WI38 (cell line): ENCODE data around the gene SEZ6L2.
"Not testable (repeated sequence)": the region's sequence is repeated elsewhere in the genome, so short reads cannot be mapped to it uniquely, and the experiment has no call there.

ENCODE experiments used
- H3K4me3 ChIP-seq: 2 replicates; pipeline ENCODE4 v1.5.1; 2011; ENCODE audit warnings: low read depth, mild to moderate bottlenecking, control low read depth, low read length
- CTCF ChIP-seq: IDR thresholded peaks from 2 replicates; pipeline ENCODE4 v1.5.1; 2012; ENCODE audit warnings: low read depth, mild to moderate bottlenecking, control low read depth, low read length

The SEZ6L2 gene

DNA sequence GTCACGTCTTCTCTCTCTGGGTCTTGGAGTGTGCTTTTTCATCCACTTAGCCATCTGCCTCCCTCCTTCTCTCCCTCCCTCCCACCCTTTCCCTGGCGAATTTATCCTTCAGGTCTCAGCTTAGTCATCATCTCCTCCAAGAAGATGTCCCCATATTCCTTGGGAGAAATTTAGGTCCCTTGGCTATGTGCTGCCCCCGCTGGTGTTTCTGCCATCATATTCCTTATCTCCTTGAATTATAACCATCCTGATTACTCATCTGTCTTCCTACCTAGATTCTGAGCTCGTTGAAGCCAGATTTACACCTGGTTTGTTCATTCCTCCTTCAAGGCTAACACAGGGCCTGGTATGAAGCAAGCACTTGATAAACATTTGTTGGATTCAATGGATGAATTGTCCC, 5.0 kb downstream of the SEZ6L2 start:
- no peak for TF ChIP-seq CTCF
- no peak overlapping the region for H3K4me3 ChIP-seq

DNA sequence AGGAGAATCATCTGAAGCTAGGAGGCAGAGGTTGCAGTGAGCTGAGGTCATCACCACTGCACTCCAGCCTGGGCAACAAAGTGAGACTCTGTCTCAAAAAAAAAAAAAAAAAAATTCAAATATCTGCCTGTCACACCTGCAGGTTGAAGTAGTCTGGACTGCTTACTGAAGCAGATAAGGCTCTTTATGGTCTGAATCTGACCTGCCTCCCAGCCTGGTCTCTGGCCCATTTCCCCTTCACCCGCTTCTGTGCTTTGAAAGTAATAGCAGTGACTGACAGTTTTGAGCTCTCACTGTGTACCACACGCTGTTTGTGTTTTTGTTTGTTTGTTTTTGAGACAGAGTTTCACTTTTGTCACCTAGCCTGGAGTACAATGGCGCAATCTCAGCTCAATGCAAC, 5.8 kb downstream of the SEZ6L2 start:
- no peak overlapping the region for H3K4me3 ChIP-seq
- TF ChIP-seq CTCF, result no peak

- H3K4me3 ChIP-seq, result no peak overlapping the region
- TF ChIP-seq CTCF, result no peak
Observed at GRCh38 chr16:29892458-29892813, 6.9 kb downstream of the SEZ6L2 start.

- no peak overlapping the region for H3K4me3 ChIP-seq
- no peak for TF ChIP-seq CTCF
Observed at GRCh38 chr16:29891525-29892457, 7.6 kb downstream of the SEZ6L2 start.

DNA sequence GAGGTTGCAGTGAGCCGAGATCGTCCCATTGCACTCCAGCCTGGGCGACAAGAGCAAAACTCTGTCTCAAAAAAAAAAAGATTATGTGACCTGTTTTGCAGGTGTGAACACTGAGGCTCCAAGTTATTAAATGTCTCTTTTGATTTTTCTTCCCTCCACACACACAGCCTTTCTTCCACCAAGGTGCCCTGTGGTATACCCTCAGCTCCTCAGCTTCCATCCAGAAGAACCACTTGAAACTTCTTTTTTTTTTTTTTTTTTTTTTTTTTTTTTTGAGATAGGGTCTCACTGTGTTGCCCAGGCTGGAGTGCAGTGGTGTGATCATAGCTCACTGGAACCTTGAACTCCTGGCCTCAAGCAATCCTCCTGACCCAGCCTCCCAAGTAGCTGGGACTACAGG, 10.0 kb downstream of the SEZ6L2 start:
- H3K4me3 ChIP-seq, result not testable (repeated sequence)

DNA sequence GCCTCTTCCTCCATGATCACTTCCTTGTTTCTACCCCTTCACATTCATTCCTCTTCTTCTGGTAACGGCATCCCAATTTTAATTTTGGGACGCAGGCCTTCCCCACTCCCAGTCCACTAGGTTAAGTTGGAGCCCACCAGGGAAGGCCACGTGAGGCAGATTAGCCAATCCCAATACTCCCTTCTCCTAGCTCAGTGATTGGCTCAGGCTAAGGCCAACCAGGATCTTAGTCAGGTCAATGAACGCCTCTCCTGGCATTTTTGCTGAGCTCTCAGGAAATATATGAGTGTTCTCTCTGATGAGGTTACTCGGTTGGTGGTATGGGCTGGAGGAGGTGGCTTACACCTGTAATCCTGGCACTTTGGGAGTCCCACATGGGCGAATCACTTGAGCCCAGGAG, 15.4 kb downstream of the SEZ6L2 start:
- H3K4me3 ChIP-seq, result no peak overlapping the region
- no peak for TF ChIP-seq CTCF

DNA sequence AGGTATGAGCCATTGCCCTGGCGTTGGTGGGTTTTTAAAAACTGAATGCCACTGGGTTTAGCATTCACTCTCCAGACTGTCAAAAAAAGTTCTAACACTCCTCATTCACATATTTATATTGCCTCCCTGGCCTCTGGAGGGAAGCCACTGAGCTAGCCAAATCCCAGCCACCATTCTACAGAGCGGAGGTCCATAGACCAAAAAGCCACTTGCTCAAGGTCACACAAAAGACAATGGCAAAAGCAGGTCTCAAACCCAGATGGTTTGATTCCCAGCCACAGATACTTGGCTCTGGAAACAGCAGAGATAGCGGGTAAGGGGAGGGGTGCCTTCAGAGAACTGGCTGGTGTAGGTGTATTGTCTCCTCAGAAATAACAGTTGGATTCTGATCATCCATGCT, 18.3 kb downstream of the SEZ6L2 start:
- no peak for TF ChIP-seq CTCF
- H3K4me3 ChIP-seq, result no peak overlapping the region

GRCh38 chr16:29878172-29878571, 21.2 kb downstream of the SEZ6L2 start:
- TF ChIP-seq CTCF, result no peak
- H3K4me3 ChIP-seq, result no peak overlapping the region
